SK-N-SH (cell line): ENCODE results near the gene TRIM14. TPM values are rescaled to one million over a fixed set of nuclear protein-coding genes. Genes with fewer than 3 reads are reported as not detected.

Experiments used
- CTCF ChIA-PET: fragments of 300-600, 350-600 bp; formaldehyde crosslinking; extraction: SDS; loops from one replicate; lab custom pipeline; 2021; lab: Yijun Ruan, JAX
- POLR2A ChIA-PET: fragments of 350-600 bp; sonication (Branson Sonifier 250); formaldehyde crosslinking; extraction: SDS; loops from one replicate; lab custom pipeline; 2020; ENCODE audit warnings: antibody characterized with exemption, inconsistent platforms; lab: Yijun Ruan, JAX
- DNase-seq: peaks from one replicate; pipeline ENCODE4 v3.0.0; 2012
- H2AFZ ChIP-seq: fragments of 200-600 bp; sonication (generic); 2 replicates; pipeline ENCODE4 v1.8.1; 2016; ENCODE audit warnings: antibody characterized with exemption, mild to moderate bottlenecking, low read depth
- H3F3A ChIP-seq: fragments of 200-600 bp; sonication (generic); replicated peaks from 2 replicates; pipeline ENCODE3; 2016; ENCODE audit warnings: antibody characterized with exemption, mild to moderate bottlenecking; ENCODE audit not compliant: insufficient read depth
- H3K27ac ChIP-seq, 2 experiments: fragments of 200-500 bp in 1 of 2; fragments of 200-600 bp in 1 of 2; sonication (Bioruptor generic) in 1 of 2; sonication (generic), shearing (Covaris generic) in 1 of 2; 2 replicates each; pipeline versions ENCODE4 v1.5.1 to v1.6.1; 2014 to 2016; ENCODE audit warnings: low read depth in 2 of 2, inconsistent platforms in 1 of 2, low read length in 1 of 2, mild to moderate bottlenecking in 1 of 2, mixed read lengths in 1 of 2
- H3K27me3 ChIP-seq: fragments of 200-600 bp; sonication (generic), shearing (Covaris generic); 2 replicates; pipeline ENCODE4 v1.6.1; 2016; ENCODE audit warnings: mixed run types; ENCODE audit not compliant: insufficient read depth
- H3K36me3 ChIP-seq, 2 experiments: fragments of 200-500 bp in 1 of 2; fragments of 200-600 bp in 1 of 2; sonication (Bioruptor generic) in 1 of 2; sonication (generic) in 1 of 2; replicated peaks in 1 of 2; 2 replicates each; pipeline versions ENCODE3 to v1.5.1; 2014 to 2016; ENCODE audit warnings: low read length in 1 of 2, mild to moderate bottlenecking in 1 of 2; ENCODE audit not compliant: insufficient read depth in 2 of 2, control insufficient read depth in 1 of 2
- H3K4me1 ChIP-seq, 2 experiments: fragments of 200-500 bp in 1 of 2; fragments of 200-600 bp in 1 of 2; sonication (Bioruptor generic) in 1 of 2; sonication (generic), shearing (Covaris generic) in 1 of 2; 2 replicates each; pipeline versions ENCODE4 v1.5.1 to v1.6.1; 2014 to 2016; ENCODE audit warnings: low read depth in 1 of 2, low read length in 1 of 2, mixed run types in 1 of 2; ENCODE audit not compliant: insufficient read depth in 2 of 2, control insufficient read depth in 1 of 2
- H3K4me2 ChIP-seq: fragments of 200-600 bp; sonication (generic), shearing (Covaris generic); 2 replicates; pipeline ENCODE4 v1.6.1; 2017; ENCODE audit warnings: mixed run types
- H3K4me3 ChIP-seq, 2 experiments: fragments of 200-500 bp in 1 of 2; fragments of 200-600 bp in 1 of 2; sonication (Bioruptor generic) in 1 of 2; sonication (generic), shearing (Covaris generic) in 1 of 2; 2 replicates each; pipeline versions ENCODE4 v1.5.1 to v1.8.1; 2014 to 2016; ENCODE audit warnings: low read depth in 2 of 2, inconsistent platforms in 1 of 2, low read length in 1 of 2, mild to moderate bottlenecking in 1 of 2, mixed read lengths in 1 of 2, moderate library complexity in 1 of 2
- H3K79me2 ChIP-seq: fragments of 200-600 bp; sonication (generic); 2 replicates; pipeline ENCODE4 v1.8.1; 2017; ENCODE audit warnings: mild to moderate bottlenecking; ENCODE audit not compliant: insufficient read depth
- H3K9ac ChIP-seq: fragments of 200-600 bp; sonication (generic); 2 replicates; pipeline ENCODE4 v1.6.1; 2017; ENCODE audit warnings: mixed run types
- H3K9me2 ChIP-seq: fragments of 200-600 bp; sonication (generic); 2 replicates; pipeline ENCODE4 v1.6.1; 2017; ENCODE audit warnings: mixed run types
- H3K9me3 ChIP-seq: fragments of 200-600 bp; sonication (generic); 2 replicates; pipeline ENCODE4 v1.6.1; 2017; ENCODE audit warnings: mixed run types, mild to moderate bottlenecking, moderate library complexity
- H4K20me1 ChIP-seq: fragments of 200-600 bp; sonication (generic); 2 replicates; pipeline ENCODE4 v1.6.1; 2017; ENCODE audit warnings: mild to moderate bottlenecking, mixed run types; ENCODE audit not compliant: insufficient read depth
- CHD2 ChIP-seq: fragments of 150-350 bp; IDR thresholded peaks from 2 replicates; pipeline ENCODE4 v1.6.1; 2018; ENCODE audit warnings: low read length; ENCODE audit not compliant: partially characterized antibody
- ELF1 ChIP-seq: IDR thresholded peaks from 2 replicates; pipeline ENCODE4 v1.4.0; 2012
- FOXJ3 ChIP-seq: sonication (generic); formaldehyde crosslinking; IDR thresholded peaks from 2 replicates; pipeline ENCODE4 v1.5.1; 2020; ENCODE audit warnings: mild to moderate bottlenecking, missing genetic modification reagents
- GATA2 ChIP-seq: sonication (generic); formaldehyde crosslinking; IDR thresholded peaks from 2 replicates; pipeline ENCODE4 v1.5.0; 2020; ENCODE audit warnings: mild to moderate bottlenecking, missing genetic modification reagents
- IRF3 ChIP-seq: fragments of 150-350 bp; IDR thresholded peaks from 2 replicates; pipeline ENCODE4 v1.6.1; 2016; ENCODE audit warnings: mild to moderate bottlenecking, low read depth, low read length
- MAX ChIP-seq: IDR thresholded peaks from 2 replicates; pipeline ENCODE4 v1.4.0; 2012; ENCODE audit warnings: low read depth
- MEF2A ChIP-seq: IDR thresholded peaks from 2 replicates; pipeline ENCODE4 v1.4.0; 2012; ENCODE audit warnings: low read depth, borderline replicate concordance
- NFIC ChIP-seq: IDR thresholded peaks from 2 replicates; pipeline ENCODE4 v1.4.0; 2012; ENCODE audit warnings: borderline replicate concordance
- RCOR1 ChIP-seq: fragments of 150-350 bp; IDR thresholded peaks from 2 replicates; pipeline ENCODE4 v1.6.1; 2017; ENCODE audit warnings: antibody characterized with exemption, low read length
- SIN3A ChIP-seq: IDR thresholded peaks from 2 replicates; pipeline ENCODE4 v1.6.1; 2012; ENCODE audit warnings: low read depth, mild to moderate bottlenecking, low read length, moderate library complexity, borderline replicate concordance
- SMC3 ChIP-seq: IDR thresholded peaks from 2 replicates; pipeline ENCODE4 v1.6.1; 2012; ENCODE audit warnings: low read depth, low read length, improper control_type of control experiment
- YY1 ChIP-seq: IDR thresholded peaks from 2 replicates; pipeline ENCODE4 v1.4.0; 2012; ENCODE audit warnings: low read depth, mild to moderate bottlenecking
- WGBS: methylation state at CpG from one replicate; pipeline ENCODE4 v1.1.6; 2017; ENCODE audit warnings: low lambda C conversion rate; 5-methylcytosine and 5-hydroxymethylcytosine counted together
- polyA plus RNA-seq, 3 experiments: library from polyadenylated mRNA; depleted of rRNA; stranded (reverse); fragments of >200 nt; gene quantifications; 2 replicates each; pipeline ENCODE4 v1.2.3, GENCODE V29; 2012
- TF ChIP-seq, protein P1 (sequence below): IDR thresholded peaks from 2 replicates; pipeline ENCODE4 v1.4.0; 2012; ENCODE audit warnings: low read depth, borderline replicate concordance
- TF ChIP-seq, protein P2 (sequence below): IDR thresholded peaks from 2 replicates; pipeline ENCODE4 v1.4.0; 2012; ENCODE audit warnings: low read depth, borderline replicate concordance

TRIM14 gene
- polyA plus RNA-seq, 1 of the 3 experiments (the other 2 are of a cell fraction) = 15.3 TPM

DNA sequence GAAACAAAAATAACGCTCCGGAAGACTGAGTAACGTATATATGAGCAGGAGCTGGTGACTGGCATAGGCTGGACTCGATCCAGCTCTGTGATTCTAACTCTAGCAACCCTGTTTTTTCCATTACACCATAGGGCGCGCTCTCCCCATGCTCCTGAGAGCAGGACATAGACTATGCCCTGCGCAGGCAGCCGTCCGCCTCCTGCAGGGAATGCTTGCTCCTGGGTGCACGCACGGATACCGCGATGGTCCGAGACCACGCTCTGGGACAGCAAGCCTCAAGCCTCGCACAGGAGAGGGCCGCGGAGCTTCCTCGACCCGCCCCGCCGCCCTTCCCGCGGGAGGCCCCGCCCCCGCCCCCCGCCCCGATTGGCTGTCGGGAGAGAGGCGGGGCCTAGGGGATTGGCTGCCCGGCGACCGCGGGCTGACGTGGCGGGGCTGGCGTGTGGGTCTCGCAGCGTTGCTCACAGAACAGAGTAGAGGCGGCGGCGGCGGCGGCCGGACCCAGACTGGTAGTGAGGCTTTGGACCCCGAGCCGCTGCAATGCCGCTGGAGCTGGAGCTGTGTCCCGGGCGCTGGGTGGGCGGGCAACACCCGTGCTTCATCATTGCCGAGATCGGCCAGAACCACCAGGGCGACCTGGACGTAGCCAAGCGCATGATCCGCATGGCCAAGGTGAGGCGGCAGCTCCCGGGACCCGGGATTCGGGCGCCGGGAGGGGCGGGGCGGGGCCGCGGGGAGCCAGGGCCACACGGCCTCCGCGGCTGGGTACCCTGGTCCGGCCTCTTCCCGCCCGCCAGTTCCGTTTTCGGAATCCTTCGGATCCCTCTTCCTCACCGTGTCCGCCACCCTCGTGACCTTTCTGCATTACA lies 62.5 kb downstream of the TRIM14 start, which contains the start of gene NANS (continued):
- TF ChIP-seq CHD2 (peak; percentile 99), YY1 (0 out of 2 replicates have a peak, but pooled peaks have one; percentile 21), IRF3 (no peak), SIN3A (peak; percentile 80; the same call in 1 of the 2 replicates)
- TF ChIP-seq, protein P1, sequence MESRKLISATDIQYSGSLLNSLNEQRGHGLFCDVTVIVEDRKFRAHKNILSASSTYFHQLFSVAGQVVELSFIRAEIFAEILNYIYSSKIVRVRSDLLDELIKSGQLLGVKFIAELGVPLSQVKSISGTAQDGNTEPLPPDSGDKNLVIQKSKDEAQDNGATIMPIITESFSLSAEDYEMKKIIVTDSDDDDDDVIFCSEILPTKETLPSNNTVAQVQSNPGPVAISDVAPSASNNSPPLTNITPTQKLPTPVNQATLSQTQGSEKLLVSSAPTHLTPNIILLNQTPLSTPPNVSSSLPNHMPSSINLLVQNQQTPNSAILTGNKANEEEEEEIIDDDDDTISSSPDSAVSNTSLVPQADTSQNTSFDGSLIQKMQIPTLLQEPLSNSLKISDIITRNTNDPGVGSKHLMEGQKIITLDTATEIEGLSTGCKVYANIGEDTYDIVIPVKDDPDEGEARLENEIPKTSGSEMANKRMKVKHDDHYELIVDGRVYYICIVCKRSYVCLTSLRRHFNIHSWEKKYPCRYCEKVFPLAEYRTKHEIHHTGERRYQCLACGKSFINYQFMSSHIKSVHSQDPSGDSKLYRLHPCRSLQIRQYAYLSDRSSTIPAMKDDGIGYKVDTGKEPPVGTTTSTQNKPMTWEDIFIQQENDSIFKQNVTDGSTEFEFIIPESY = peak; percentile 95
- TF ChIP-seq, protein P2, sequence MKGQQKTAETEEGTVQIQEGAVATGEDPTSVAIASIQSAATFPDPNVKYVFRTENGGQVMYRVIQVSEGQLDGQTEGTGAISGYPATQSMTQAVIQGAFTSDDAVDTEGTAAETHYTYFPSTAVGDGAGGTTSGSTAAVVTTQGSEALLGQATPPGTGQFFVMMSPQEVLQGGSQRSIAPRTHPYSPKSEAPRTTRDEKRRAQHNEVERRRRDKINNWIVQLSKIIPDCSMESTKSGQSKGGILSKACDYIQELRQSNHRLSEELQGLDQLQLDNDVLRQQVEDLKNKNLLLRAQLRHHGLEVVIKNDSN = no peak

DNA sequence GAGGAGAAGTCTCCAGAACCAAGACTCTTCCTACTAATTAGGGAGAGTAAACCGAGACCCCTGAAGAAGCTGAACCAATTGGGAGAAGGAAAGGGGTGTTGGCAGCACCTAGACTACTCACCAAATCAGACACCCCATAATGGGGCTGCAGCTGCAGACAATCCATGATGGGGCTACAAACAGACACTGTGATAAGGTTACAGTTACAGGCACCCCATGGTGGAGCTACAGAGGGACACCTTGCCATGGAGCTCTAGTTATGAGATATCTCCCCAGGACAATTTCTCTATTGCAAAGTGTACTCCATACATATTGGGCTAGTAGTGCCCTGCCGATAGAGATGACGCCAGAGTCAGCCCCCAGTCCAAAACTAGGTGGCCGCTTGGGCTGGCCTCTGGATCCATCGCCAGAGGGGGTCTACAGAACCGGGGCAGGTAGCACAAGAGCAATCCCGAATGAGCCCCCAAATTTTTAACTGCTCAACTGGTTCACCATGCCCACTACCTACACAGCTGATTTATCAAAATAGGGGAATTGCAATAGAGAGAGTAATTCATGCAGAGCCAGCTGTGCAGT lies 64.6 kb downstream of the TRIM14 start:
- no peak overlapping the region for H2AFZ ChIP-seq
- peaks cover 8% of the 10 kb centered on the region for H3F3A ChIP-seq
- no peak overlapping the region for H3K4me3 ChIP-seq
- H3K9me2 ChIP-seq = no peaks in the 10 kb centered on the region
- H3K9ac ChIP-seq = no peak overlapping the region
- POLR2A ChIA-PET = no interaction called here
- no peak overlapping the region for H3K4me2 ChIP-seq
- CTCF ChIA-PET = interaction anchor here (1.0 to 1.3 kb wide), 2 partner anchors 10 to 131 kb away, joined by 4 read pairs; no protein-coding TSS in a partner anchor
- no peaks in the 10 kb centered on the region for H3K9me3 ChIP-seq
- peaks cover 3 to 12% of the 10 kb centered on the region in 2 experiments; a peak in 2 of 4 replicates for H3K4me1 ChIP-seq
- H3K27ac ChIP-seq = no peak overlapping the region
- peaks cover 26% of the 10 kb centered on the region for H3K79me2 ChIP-seq
- 91% methylated on average over 5 of the region's 7 CpGs for WGBS
- TF ChIP-seq MEF2A = no peak
- no peak for DNase-seq
- no peaks in the 10 kb centered on the region for H3K27me3 ChIP-seq
- H3K36me3 ChIP-seq = no peaks in the 10 kb centered on the region
- no peaks in the 10 kb centered on the region for H4K20me1 ChIP-seq

DNA sequence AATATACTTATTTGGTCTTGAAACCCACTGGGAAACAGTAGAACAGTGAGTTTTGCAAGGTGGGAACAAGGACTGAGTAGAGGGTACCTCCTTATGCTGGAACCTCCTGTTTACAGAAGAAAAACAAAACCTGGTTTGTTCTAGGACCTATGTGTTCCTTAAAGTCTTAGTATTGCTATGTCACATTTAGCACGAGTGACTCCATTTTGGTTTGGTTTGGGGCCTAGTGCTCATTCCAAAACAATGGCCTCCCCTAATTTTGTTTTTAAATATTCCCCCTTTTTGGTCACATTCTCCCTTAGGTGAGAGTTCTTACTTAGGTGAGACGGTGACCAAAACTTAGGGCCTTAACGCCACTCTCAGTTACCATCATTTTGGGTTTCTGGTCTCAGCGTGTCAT lies 68.7 kb downstream of the TRIM14 start:
- CTCF ChIA-PET = interaction anchor here (1.6 to 2.0 kb wide), 2 partner anchors 15 to 127 kb away, joined by 4 to 10 read pairs; partner anchors contain the start of gene TRMO
- TF ChIP-seq MEF2A (no peak), GATA2 (CRISPR knock-in tag) (no peak), FOXJ3 (CRISPR knock-in tag) (no peak), SMC3 (no peak), ELF1 (no peak), RCOR1 (no peak), NFIC (no peak), YY1 (no peak), MAX (no peak)
- TF ChIP-seq, protein P1 = no peak
- TF ChIP-seq, all 33 proteins: peak for 0

More for the DNA sequence above, 68.7 kb downstream of the TRIM14 start:
- Histone ChIP-seq H3K27me3 (no peaks in the 10 kb centered on the region), H3K4me1 (no peaks in the 10 kb centered on the region), H2AFZ (no peak overlapping the region), H3K9me2 (no peaks in the 10 kb centered on the region), H3K9ac (no peak overlapping the region), H3F3A (no peaks in the 10 kb centered on the region), H3K9me3 (no peaks in the 10 kb centered on the region), H3K4me3 (no peak overlapping the region), H3K79me2 (no peaks in the 10 kb centered on the region), H3K4me2 (no peak overlapping the region), H3K27ac (no peak overlapping the region), H3K36me3 (no peaks in the 10 kb centered on the region), H4K20me1 (no peaks in the 10 kb centered on the region)
- no peak for DNase-seq
- POLR2A ChIA-PET = no interaction called here
- 94% methylated on average over 4 of the region's 4 CpGs for WGBS
